ENCODE results near the gene CEACAM7. TPM values are rescaled to one million over a fixed set of nuclear protein-coding genes. Genes with fewer than 3 reads are reported as not detected.
"Not testable (repeated sequence)": the region's sequence is repeated elsewhere in the genome, so short reads cannot be mapped to it uniquely, and the experiment has no call there.

Gene CEACAM7
- total RNA-seq (2014; rRNA removed; shearing (Covaris generic)): not detected in 2 replicates

DNA sequence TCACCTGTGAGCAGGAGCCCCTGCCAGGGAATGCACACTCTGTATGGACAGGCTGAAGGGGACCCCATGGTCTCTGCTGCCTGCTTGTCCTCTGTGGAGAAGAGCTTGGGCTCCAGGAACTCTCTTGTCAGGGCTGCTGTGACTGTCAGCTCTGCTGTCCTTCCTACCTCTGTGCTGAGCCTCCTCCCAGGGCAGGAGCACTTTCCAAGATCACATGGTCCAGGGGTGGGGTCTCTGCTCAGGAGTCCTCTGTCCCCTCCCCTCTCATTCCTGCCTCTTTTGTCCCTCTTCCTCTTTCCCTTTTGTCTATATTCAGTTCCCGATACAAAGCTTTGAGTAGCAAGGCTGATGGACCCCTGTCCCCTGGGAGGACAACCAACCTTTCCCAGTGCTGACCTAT is at the start of gene CEACAM7:
Gene CEACAM7 (minus strand): TSS at position 173 of the 400 bp plus-strand sequence. CDS start 105 bp downstream, at position 68.
- no peak for DNase-seq (ENCODE audit: low spot score)

DNA sequence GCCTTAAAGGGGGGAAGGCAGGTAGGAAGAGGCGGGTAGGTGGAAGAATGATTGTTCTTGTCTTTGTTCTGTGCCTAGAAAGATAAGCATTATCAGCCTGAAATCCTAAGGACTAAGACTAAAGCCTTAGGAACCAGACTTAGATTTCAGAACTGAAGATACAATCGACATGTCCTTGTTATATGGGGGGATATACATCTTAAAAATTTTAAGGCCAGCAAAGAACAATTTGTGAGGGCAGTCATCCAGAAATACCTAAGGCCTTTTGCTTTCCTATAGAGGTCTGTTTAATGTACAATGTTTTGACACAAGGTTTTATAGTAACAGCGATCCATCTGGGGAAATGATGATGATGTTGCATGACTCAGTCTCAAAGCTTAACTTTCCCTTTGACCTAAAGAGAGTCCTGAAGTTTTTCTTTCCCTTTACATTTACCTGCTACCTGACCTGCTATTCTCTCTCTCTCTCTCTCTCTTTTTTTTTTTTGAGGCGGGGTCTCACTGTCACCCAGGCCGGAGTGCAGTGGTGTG is 47.1 kb upstream of the CEACAM7 start:
- DNase-seq (ENCODE audit: low spot score): no peak

DNA sequence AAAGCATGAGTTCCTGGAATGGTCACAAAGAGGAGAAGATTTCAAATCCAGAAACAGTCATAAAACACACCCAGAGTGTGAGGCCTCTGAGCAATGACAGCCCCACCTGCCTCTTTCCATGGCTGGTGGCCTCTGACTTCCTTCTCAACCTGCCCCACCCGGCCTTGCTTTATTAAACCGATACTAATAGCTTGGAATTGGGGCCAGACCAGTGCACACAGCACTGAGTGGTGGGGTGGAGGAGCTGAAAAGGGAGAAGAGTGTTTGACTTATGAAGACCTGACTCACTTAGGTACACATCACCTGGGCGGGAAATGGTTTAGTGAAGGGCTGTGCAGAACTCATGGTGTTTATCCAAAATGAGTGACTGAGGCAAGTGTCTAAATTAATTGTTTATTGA is 46.5 kb upstream of the CEACAM7 start:
- DNase-seq (ENCODE audit: low spot score): no peak

DNA sequence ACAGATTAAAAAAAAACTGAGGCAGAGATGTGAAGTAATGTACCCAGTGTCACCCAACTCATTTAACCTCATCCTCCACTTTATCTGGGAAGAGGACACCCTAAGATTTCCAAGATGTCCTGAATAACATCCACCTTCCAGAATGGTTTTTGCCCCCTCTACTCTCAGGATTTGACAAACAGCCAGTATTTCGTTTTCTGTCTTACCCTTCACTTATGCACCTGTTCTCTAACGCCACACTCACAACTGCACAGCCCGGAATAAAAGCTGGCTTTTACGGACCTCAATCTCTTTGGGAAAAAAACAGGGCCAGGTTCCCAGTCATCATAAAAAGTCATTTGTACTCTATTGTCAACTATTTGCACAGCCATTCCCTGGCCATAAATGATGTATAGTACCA is 46.1 kb upstream of the CEACAM7 start:
- DNase-seq (ENCODE audit: low spot score): no peak

DNA sequence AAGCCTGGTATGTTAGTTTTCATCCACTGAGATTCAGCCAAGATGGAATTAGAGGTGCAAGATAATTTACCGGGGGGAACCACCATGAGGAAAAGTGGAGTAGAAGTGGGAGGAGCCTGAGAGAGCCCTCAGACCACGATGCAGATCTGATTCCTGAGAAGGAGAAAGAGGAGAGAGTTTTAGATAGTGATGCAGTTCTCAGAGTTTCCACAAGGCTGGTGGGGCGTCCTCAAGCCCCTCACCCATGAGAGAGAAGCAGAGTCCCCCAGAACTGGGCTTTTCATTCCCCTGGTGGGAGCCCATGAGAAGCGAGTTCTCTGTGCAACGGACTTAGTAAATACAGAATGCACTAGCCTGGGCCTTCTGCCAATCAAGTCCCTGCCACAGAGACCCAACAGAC is 38.4 kb upstream of the CEACAM7 start:
- no peak for DNase-seq (ENCODE audit: low spot score)

DNA sequence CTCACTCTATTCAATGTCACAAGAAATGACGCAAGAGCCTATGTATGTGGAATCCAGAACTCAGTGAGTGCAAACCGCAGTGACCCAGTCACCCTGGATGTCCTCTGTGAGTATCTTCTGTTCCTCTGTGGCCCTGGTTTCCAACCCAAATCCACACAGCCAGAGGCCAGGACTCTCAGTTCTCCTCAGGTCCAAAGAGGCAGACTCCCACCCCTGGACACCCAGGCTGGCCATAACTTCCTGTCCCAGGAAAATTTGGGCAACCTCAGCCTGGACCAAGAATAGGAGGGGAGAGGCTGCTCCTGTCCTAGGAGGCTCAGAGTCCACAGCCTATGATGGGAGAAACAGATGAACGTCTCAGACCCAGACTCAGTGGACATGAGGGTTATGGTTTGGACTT is 32.0 kb upstream of the CEACAM7 start:
- no peak for DNase-seq (ENCODE audit: low spot score)

DNA sequence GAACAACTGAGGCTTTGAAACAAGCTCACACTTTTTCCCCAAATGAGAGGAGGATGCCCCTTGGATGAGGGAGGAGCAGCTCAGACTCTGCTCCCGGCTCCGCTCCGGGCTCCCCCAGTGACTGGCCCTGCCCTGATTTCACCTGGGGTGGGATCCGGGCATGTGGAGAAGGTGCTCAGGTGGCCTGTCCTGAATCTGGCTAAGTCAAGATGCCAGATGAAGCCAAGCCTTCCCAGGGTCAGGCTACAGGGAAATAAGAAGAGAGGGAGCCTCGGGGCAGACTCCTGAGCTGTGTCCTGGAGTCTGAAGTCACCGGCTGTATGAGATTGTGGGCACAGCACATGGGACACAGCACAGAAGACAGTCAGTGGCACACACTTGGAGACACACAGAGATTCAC is 30.7 kb upstream of the CEACAM7 start:
- no peak for DNase-seq (ENCODE audit: low spot score)

DNA sequence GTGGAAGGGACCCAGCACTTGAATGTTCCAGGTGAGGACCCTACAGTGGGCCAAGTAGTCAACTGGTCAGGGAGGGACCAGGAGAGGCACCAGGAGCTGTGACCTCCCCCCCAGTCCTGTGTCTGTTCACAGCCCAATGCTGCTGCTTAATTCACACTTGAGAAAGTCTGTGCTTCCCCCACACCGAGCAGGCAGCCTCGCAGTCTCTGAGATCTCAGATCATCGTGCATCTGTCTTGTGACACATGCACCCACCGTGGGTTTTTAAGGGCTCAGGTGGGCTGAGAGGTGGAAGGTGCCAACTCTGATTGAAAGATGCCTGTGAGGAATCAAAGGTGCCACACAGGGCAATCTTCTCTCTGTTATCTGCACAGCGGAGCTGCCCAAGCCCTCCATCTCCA is 26.5 kb upstream of the CEACAM7 start:
- no peak for DNase-seq (ENCODE audit: low spot score)

DNA sequence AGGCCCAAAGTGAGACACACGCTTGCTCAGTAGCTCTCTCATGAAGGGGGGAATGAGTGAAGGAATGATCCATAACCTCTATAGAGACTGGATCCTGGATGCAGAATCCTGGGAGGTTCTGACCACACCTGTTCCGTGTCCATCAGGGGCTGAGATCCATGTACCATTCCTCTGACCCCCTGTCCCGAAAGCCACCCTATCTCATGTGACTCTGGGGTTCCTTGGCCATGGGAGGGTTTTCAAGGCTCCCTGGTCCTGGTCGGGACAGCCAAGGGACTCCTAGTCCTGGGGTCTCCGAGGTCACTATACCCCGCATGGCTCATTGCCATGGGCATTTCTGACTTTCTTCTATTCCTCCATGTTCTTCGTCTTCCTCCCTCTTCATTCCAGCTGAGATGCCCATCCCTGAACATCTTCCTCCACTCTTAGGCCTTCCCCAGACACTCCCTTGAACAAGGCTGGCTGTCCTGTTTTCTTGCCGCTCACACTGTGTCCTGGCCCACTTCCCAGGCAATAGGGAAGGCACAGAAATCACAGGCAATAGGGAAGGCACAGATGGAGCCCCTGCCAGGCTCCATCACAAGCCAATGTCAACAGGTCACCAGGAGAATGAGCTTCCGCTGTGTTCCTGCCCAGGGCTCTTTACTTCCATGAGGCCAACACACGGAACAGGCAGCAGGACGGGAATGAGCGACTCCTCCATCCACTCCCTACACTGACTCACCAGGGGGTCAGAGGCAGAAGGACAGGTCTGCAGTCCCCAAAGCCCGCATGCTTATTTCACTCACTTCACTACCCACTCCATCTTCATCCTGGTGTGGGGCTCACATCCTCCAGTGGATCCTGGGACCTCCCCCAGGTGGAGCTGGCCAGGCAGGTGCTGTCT is 23.5 kb upstream of the CEACAM7 start:
- no peak for DNase-seq (ENCODE audit: low spot score)

DNA sequence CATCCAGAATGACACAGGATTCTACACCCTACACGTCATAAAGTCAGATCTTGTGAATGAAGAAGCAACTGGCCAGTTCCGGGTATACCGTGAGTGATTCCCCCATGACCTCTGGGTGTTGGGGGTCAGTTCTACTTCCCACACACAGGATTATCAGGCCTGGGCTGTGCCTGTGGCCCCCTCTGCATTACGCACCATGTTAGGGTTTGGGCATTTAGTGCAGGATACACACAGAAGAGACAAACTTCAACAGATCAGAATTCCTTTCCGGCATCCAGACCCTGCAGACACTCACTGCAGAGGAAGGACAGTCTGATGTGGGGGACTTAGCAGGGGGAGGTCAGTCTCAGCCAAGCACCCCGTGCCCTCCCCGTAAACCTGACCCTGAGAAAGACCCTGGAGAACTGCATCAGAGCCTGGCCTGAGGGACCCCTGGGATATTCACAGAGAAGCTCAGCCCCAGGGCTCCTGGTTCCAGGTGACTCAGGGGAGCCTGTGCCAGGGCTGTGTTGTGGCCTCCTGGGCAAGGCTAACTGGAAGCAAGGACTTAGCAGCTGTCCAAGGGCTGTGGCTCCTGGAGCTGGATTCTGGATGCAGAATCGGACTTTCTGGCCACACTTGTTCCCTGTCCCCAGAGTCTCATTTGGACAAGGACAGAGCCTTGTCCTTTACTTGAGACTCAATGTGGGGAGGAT is 22.0 kb upstream of the CEACAM7 start:
- no peak for DNase-seq (ENCODE audit: low spot score)

DNA sequence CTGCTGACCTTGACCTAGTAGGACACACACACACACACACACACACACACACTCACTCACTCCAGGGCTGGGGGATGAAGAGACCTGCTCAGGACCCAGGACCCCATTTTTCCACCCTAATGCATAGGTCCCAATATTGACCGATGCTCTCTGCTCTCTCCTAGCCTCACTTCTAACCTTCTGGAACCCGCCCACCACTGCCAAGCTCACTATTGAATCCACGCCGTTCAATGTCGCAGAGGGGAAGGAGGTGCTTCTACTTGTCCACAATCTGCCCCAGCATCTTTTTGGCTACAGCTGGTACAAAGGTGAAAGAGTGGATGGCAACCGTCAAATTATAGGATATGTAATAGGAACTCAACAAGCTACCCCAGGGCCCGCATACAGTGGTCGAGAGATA is 21.4 kb upstream of the CEACAM7 start:
- DNase-seq (ENCODE audit: low spot score): not testable (repeated sequence)

DNA sequence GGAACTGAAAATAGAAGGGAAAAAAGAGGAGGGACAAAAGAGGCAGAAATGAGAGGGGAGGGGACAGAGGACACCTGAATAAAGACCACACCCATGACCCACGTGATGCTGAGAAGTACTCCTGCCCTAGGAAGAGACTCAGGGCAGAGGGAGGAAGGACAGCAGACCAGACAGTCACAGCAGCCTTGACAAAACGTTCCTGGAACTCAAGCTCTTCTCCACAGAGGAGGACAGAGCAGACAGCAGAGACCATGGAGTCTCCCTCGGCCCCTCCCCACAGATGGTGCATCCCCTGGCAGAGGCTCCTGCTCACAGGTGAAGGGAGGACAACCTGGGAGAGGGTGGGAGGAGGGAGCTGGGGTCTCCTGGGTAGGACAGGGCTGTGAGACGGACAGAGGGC is 20.4 kb upstream of the CEACAM7 start, which contains the start of gene CEACAM5:
Gene CEACAM5 (plus strand): TSS at position 146 of the 400 bp plus-strand sequence. CDS start 106 bp downstream, at position 252.
- no peak for DNase-seq (ENCODE audit: low spot score)

DNA sequence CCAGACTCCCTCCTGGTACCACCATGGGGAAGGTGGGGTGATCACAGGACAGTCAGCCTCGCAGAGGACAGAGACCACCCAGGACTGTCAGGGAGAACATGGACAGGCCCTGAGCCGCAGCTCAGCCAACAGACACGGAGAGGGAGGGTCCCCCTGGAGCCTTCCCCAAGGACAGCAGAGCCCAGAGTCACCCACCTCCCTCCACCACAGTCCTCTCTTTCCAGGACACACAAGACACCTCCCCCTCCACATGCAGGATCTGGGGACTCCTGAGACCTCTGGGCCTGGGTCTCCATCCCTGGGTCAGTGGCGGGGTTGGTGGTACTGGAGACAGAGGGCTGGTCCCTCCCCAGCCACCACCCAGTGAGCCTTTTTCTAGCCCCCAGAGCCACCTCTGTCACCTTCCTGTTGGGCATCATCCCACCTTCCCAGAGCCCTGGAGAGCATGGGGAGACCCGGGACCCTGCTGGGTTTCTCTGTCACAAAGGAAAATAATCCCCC is 19.9 kb upstream of the CEACAM7 start:
- DNase-seq (ENCODE audit: low spot score): no peak

DNA sequence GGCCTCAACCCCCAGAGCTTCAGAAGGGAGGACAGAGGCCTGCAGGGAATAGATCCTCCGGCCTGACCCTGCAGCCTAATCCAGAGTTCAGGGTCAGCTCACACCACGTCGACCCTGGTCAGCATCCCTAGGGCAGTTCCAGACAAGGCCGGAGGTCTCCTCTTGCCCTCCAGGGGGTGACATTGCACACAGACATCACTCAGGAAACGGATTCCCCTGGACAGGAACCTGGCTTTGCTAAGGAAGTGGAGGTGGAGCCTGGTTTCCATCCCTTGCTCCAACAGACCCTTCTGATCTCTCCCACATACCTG is 19.4 kb upstream of the CEACAM7 start:
- DNase-seq (ENCODE audit: low spot score): no peak

DNA sequence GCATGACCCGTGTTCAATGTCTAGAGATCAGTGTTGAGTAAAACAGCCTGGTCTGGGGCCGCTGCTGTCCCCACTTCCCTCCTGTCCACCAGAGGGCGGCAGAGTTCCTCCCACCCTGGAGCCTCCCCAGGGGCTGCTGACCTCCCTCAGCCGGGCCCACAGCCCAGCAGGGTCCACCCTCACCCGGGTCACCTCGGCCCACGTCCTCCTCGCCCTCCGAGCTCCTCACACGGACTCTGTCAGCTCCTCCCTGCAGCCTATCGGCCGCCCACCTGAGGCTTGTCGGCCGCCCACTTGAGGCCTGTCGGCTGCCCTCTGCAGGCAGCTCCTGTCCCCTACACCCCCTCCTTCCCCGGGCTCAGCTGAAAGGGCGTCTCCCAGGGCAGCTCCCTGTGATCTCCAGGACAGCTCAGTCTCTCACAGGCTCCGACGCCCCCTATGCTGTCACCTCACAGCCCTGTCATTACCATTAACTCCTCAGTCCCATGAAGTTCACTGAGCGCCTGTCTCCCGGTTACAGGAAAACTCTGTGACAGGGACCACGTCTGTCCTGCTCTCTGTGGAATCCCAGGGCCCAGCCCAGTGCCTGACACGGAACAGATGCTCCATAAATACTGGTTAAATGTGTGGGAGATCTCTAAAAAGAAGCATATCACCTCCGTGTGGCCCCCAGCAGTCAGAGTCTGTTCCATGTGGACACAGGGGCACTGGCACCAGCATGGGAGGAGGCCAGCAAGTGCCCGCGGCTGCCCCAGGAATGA is 18.9 kb upstream of the CEACAM7 start:
- DNase-seq (ENCODE audit: low spot score): peak; percentile 61

DNA sequence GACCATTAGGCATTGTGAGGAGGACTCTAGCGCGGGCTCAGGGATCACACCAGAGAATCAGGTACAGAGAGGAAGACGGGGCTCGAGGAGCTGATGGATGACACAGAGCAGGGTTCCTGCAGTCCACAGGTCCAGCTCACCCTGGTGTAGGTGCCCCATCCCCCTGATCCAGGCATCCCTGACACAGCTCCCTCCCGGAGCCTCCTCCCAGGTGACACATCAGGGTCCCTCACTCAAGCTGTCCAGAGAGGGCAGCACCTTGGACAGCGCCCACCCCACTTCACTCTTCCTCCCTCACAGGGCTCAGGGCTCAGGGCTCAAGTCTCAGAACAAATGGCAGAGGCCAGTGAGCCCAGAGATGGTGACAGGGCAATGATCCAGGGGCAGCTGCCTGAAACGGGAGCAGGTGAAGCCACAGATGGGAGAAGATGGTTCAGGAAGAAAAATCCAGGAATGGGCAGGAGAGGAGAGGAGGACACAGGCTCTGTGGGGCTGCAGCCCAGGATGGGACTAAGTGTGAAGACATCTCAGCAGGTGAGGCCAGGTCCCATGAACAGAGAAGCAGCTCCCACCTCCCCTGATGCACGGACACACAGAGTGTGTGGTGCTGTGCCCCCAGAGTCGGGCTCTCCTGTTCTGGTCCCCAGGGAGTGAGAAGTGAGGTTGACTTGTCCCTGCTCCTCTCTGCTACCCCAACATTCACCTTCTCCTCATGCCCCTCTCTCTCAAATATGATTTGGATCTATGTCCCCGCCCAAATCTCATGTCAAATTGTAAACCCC is 17.5 kb upstream of the CEACAM7 start:
- peak; percentile 21 for DNase-seq (ENCODE audit: low spot score)

DNA sequence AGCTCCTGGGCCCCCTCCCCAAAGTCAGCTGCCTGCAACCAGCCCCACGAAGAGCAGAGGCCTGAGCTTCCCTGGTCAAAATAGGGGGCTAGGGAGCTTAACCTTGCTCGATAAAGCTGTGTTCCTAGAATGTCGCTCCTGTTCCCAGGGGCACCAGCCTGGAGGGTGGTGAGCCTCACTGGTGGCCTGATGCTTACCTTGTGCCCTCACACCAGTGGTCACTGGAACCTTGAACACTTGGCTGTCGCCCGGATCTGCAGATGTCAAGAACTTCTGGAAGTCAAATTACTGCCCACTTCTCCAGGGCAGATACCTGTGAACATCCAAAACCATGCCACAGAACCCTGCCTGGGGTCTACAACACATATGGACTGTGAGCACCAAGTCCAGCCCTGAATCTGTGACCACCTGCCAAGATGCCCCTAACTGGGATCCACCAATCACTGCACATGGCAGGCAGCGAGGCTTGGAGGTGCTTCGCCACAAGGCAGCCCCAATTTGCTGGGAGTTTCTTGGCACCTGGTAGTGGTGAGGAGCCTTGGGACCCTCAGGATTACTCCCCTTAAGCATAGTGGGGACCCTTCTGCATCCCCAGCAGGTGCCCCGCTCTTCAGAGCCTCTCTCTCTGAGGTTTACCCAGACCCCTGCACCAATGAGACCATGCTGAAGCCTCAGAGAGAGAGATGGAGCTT is 15.7 kb upstream of the CEACAM7 start:
- DNase-seq (ENCODE audit: low spot score): no peak

DNA sequence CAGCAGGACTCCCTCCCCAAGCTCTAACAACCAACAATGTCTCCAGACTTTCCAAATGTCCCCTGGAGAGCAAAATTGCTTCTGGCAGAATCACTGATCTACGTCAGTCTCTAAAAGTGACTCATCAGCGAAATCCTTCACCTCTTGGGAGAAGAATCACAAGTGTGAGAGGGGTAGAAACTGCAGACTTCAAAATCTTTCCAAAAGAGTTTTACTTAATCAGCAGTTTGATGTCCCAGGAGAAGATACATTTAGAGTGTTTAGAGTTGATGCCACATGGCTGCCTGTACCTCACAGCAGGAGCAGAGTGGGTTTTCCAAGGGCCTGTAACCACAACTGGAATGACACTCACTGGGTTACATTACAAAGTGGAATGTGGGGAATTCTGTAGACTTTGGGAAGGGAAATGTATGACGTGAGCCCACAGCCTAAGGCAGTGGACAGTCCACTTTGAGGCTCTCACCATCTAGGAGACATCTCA is 14.1 kb upstream of the CEACAM7 start:
- DNase-seq (ENCODE audit: low spot score): peak; percentile 48

DNA sequence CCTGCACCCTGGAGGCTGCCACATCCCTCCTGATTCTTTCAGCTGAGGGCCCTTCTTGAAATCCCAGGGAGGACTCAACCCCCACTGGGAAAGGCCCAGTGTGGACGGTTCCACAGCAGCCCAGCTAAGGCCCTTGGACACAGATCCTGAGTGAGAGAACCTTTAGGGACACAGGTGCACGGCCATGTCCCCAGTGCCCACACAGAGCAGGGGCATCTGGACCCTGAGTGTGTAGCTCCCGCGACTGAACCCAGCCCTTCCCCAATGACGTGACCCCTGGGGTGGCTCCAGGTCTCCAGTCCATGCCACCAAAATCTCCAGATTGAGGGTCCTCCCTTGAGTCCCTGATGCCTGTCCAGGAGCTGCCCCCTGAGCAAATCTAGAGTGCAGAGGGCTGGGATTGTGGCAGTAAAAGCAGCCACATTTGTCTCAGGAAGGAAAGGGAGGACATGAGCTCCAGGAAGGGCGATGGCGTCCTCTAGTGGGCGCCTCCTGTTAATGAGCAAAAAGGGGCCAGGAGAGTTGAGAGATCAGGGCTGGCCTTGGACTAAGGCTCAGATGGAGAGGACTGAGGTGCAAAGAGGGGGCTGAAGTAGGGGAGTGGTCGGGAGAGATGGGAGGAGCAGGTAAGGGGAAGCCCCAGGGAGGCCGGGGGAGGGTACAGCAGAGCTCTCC is 13.5 kb upstream of the CEACAM7 start:
- DNase-seq (ENCODE audit: low spot score): no peak
